HTR-8/SVneo (cell line): ENCODE measurements around the gene TGFB1.
"Not testable (repeated sequence)": the region's sequence is repeated elsewhere in the genome, so short reads cannot be mapped to it uniquely, and the experiment has no call there.

ENCODE experiments used
- DNase-seq: peaks from one replicate; pipeline ENCODE4 v3.0.0; 2011; ENCODE audit warnings: low spot score, mixed read lengths; ENCODE audit not compliant: insufficient read length
- FAIRE-seq: peaks from 2 replicates; lab custom pipeline; 2011; peaks lifted over from hg19 to GRCh38; lab: Jason Lieb, UNC

TGFB1 gene

DNA sequence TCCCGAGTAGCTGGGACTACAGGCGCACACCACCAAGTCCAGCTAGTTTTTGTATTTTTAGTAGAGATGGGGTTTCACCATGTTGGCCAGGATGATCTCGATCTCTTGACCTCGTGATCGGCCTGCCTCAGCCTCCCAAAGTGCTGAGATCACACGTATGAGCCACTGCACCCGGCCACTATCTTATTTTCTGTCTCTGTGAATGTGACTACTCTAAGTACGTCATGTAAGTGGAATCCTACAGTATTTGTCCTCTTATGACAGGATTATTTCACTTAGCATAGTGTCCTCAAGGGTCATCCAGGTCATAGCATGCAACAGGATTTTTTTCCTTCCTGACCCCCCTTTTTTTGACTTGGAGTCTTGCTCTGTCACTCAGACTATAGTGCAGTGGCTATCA, 17.8 kb upstream of the TGFB1 start:
- DNase-seq (no peak), FAIRE-seq (no peak)

DNA sequence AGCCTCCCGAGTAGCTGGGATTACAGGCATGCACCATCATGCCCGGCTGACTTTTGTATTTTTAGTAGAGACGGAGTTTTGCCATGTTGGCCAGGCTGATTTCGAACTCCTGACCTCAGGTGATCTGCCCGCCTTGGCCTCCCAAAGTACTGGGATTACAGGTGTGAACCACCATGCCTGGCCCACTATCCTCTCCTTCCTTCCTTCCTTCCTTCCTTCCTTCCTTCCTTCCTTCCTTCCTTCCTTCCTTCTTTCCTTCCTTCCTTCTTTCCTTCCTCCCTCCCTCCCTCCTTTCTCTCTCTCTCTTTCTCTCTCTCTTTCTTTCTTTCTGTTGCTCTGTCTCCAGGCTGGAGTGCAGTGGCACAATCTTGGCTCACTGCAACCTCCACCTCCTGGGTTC, 17.4 kb upstream of the TGFB1 start:
- not testable (repeated sequence) for DNase-seq, FAIRE-seq

DNA sequence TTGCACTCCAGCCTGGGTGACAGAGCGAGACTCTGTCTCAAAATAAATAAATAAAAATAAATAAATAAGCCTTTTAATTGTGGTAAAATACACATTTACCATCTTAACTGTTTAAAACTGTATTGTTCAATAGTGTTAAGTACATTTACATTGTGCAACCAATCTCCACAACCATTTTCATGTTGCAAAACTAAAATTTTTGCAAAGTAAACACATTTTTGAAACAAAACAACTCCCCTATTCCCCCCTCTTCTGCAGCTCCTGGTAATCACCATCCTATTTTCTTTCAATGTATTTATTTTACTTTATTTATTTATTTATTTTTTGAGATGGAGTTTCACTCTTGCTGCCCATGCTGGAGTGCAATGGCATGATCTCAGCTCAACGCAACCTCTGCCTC, 16.0 kb upstream of the TGFB1 start:
- DNase-seq (no peak), FAIRE-seq (no peak)

DNA sequence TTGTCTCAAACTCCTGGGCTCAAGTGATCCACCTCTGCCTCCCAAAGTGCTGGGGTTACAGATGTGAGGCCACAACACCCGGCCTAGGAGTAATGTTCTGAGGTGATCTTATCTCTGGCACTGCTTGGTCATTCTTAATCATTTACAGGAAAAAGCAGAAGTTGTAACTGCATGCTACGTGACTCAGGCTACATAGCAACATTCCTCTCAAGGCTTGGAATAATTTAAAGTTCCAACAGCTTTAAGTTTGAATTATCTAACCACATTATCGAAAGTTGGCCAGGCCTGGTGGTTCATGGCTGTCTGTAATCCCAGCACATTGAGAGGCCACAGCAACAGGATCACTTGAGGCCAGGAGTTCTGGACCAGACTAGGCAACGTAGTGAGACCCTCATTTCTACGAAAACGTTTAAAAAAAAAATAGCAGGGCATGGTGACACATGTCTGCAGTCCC, 14.2 kb upstream of the TGFB1 start:
- no peak for FAIRE-seq

DNA sequence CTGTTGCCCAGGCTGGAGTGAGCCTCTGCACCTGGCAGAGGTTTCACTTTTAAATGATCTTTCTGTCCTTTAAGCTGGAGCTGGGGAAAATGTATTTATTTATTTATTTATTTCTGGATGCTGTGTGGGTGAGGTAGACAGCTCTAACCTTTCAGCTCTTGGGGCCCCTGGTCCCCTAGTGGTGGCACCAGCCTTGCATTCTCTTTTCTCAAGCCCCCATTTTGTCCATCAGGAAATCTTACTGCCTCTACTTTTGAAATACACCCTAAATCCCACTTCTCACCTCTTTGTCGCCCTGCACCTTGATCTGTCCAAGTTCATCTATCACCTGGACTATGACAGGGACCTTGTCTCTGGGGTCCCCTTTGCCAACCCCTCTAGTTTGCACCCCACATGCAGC, 12.4 kb upstream of the TGFB1 start:
- FAIRE-seq (no peak), DNase-seq (peak; percentile 12)

More for the DNA sequence above, 14.2 kb upstream of the TGFB1 start:
- DNase-seq, result peak; percentile 47

- DNase-seq (no peak), FAIRE-seq (no peak)
Observed at GRCh38 chr19:41364524-41365391, 11.0 kb upstream of the TGFB1 start.

DNA sequence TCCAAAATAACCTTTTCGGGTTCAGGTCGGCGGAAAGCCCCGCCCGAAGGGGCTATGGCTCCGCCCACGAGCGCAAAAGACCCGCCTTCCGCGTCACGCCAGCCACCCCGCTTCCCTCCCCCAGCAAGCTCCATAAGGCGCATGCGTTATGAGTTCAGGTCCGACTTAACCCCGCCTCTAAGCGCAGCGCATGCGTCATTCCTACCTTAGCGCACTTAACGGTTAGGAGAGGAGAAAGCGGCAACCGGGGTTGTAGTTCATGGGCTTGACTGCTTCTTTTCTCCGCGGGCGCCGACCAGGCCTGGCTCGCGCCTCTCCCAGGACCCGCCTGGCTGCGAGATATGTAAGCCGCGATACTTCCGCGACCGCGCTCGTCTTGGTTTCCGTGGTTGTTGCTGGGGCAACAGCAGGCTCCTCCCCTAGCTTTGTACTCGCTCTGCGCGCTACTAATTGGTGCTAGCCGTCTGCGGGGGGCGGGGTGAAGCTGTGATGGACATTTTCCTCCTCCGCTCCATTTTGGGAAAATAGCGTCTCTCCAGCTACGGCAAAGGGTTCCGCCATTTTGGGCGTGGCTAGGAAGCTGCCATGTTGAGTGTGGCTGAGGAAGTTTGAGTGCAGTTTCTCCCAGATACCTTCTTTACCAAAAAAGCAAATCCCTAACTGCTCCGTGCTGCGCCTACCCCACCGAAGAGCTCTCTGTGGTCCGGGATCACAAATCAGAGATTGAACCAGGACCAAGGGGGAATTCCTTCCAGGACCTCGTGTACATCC, 10.2 kb upstream of the TGFB1 start, which contains the start of gene B9D2:
Gene B9D2, minus strand, starts transcription at position 397 of the 771 bp plus-strand sequence. CDS start 630 bp downstream, outside the sequence.
- FAIRE-seq, result peak; percentile 82

GRCh38 chr19:41363371-41363752, 9.6 kb upstream of the TGFB1 start:
- FAIRE-seq (no peak), DNase-seq (no peak)

More for the DNA sequence above, 10.2 kb upstream of the TGFB1 start, which contains the start of gene B9D2:
- peak; percentile 95 for DNase-seq

DNA sequence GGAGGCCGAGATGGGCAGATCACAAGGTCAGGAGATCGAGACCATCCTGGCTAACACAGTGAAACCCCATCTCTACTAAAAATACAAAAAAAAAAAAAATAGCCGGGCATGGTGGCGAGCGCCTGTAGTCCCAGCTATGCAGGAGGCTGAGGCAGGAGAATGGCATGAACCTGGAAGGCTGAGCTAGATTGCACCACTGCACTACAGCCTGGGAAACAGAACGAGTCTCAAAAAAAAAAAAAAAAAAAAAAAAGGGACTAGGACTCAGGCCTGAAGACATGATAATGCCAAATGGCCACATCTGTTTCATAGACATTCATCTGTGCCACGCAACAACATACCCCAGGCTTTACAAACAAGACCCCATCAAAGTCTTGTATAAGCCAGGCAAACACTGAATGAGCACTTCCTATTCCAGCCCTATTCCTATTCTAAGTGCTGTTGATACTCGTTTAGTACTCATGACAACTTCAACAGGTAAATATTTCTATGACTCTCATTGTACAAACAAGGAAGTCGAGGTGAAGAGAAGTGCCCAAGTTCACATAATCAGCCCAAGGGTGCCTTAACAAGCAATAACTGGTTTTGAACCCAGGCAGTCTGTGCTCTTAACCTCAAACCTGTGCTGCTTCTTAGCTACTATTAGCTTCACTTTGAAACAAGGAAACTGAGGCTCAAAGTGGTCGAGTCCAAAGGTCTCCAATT, 8.6 kb upstream of the TGFB1 start:
- DNase-seq, result no peak
- no peak for FAIRE-seq

DNA sequence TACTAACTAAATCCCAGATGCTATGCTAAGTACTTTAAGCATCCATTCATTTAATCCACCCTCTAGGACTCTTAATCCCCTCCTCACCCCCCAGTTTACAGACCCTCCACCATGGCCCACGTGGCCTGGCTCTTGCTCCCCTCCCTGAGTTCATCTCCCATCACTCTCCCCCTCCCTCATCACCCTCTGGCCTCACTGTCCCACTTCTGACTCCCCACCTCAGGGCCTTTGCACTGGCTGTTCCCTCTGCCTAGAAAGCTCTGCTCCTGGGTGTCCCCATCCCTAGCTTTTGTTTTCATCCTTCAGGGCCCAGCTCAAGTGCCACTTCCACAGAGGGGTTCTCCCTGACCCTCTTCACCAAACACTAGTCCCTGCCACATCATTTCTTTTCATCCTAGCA, 6.0 kb upstream of the TGFB1 start:
- DNase-seq, result no peak
- FAIRE-seq, result no peak

- FAIRE-seq, result no peak
- DNase-seq, result no peak
Observed at GRCh38 chr19:41357746-41358145, 4.0 kb upstream of the TGFB1 start.

- DNase-seq (no peak), FAIRE-seq (no peak)
Observed at GRCh38 chr19:41356984-41357739, 3.4 kb upstream of the TGFB1 start.

DNA sequence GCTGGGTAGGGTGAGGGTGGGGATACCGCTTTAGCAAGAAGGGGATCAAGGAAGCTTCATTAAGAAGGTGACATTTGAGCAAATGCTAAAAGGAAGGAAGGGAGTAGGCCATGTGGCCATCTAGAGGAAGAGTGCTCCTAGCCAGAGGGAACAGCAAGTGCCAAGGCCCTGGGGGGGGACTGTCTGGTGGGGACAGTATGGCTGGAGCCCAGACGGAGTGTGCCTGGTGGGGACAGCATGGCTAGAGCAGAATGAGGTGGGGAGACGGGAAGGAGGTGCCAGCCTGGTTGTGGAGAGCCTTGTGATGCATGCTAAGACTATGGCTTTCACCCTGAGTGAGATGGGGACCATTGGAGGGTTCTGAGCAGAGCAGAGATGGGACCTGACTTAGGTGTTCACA, 2.1 kb upstream of the TGFB1 start:
- FAIRE-seq (no peak), DNase-seq (no peak)

GRCh38 chr19:41355035-41355434, 1.3 kb upstream of the TGFB1 start:
- no peak for DNase-seq

GRCh38 chr19:41354343-41354953, 726 bp upstream of the TGFB1 start:
- peak; percentile 46 for FAIRE-seq
- no peak for DNase-seq

More at GRCh38 chr19:41355035-41355434, 1.3 kb upstream of the TGFB1 start:
- no peak for FAIRE-seq

DNA sequence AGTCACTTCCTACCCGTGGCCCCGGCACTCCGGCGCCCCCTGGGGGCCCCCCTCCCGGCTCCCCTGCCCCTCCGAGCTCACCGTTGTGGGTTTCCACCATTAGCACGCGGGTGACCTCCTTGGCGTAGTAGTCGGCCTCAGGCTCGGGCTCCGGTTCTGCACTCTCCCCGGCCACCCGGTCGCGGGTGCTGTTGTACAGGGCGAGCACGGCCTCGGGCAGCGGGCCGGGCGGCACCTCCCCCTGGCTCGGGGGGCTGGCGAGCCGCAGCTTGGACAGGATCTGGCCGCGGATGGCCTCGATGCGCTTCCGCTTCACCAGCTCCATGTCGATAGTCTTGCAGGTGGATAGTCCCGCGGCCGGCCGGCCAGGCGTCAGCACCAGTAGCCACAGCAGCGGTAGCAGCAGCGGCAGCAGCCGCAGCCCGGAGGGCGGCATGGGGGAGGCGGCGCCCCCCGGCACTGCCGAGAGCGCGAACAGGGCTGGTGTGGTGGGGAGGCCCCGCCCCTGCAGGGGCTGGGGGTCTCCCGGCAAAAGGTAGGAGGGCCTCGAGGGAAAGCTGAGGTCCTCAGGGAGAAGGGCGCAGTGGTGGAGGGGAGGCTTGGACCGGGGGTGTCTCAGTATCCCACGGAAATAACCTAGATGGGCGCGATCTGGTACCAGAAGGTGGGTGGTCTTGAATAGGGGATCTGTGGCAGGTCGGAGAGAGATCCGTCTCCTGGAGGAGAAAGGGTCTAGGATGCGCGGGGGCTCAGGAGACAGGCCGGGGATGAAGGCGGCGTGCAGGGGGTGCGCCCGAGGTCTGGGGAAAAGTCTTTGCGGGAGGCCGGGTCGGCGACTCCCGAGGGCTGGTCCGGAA, 885 bp downstream of the TGFB1 start:
- DNase-seq (peak; percentile 71), FAIRE-seq (no peak)

DNA sequence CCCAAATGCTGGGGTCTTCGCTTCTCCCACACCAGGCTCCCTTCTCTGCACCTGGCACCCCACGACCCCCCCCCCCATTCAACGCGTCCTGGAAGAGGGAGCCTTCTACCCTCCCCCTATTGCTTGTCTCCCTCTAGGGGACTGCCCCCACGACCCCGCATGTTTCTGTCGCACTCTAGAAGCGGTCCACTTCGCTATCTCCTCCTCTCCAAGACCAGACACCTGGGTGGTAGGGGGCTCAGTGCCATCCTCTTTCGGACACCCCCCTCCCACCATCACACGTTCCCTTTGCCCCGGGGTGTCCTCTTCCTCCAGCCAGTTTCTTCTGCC, 1.5 kb downstream of the TGFB1 start:
- DNase-seq (no peak), FAIRE-seq (no peak)
